MG63 (cell line): ENCODE results near the gene ERC2. TPM values are rescaled to one million over a fixed set of nuclear protein-coding genes. Genes with fewer than 3 reads are reported as not detected.
"Not testable (repeated sequence)": the region's sequence is repeated elsewhere in the genome, so short reads cannot be mapped to it uniquely, and the experiment has no call there.

Experiments used
- DNase-seq: peaks from one replicate; pipeline ENCODE4 v3.0.0-alpha.2; 2020
- H3K27me3 ChIP-seq: fragments of 250-450 bp; sonication (Bioruptor Pico); 2 replicates; pipeline ENCODE4 v1.5.1; 2020; ENCODE audit warnings: mild to moderate bottlenecking, moderate library complexity
- H3K36me3 ChIP-seq: fragments of 250-450 bp; sonication (Bioruptor Pico); 2 replicates; pipeline ENCODE4 v1.5.1; 2020; ENCODE audit warnings: mild to moderate bottlenecking, moderate library complexity
- H3K4me3 ChIP-seq: fragments of 250-450 bp; sonication (Bioruptor Pico); 2 replicates; pipeline ENCODE4 v1.5.1; 2020; ENCODE audit warnings: mild to moderate bottlenecking, moderate library complexity
- H3K9me3 ChIP-seq: fragments of 250-450 bp; sonication (Bioruptor Pico); 2 replicates; pipeline ENCODE4 v1.5.1; 2020; ENCODE audit warnings: mild to moderate bottlenecking, moderate library complexity
- total RNA-seq: library from RNA; depleted of rRNA; stranded (reverse); fragments of >200 nt; shearing (Covaris generic); gene quantifications from 2 replicates; pipeline ENCODE4 v1.2.3, GENCODE V29; 2014; ENCODE audit warnings: low replicate concordance

The ERC2 gene
- total RNA-seq, 1 experiment from 2014 or later, result not detected

DNA sequence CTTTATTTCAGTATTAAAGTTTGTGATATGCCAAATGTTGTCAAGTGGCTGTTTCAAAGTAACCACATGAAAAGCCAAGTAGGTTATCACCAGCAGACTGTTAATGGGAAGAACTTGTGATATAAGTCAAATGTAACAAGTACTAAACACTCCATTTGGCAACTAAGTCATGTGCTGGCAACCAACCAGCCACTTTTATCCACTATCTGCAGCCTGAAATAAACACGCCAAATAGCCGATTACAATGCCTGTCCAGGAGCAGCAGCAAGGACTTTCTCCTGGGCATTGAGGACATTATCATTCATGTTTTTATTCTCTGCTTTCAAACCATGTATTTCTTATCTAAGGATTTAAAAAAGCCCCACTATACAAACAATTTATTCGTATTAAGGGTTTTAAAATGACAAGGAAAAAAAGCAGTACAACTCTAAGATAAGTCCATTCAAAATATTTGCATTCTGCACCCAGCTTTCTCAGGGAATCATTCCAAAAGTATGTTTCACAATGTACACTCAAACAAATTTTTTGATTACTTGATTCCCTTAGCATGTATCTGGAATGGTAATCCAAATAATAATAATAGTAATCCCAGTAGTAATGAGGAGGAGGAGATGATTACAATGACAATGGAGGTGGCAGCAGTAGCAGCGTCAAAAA is 448.6 kb downstream of the ERC2 start:
- Histone ChIP-seq H3K27me3 (no peaks in the 10 kb centered on the region), H3K4me3 (no peak overlapping the region), H3K36me3 (no peaks in the 10 kb centered on the region), H3K9me3 (no peaks in the 10 kb centered on the region)
- DNase-seq, result no peak

DNA sequence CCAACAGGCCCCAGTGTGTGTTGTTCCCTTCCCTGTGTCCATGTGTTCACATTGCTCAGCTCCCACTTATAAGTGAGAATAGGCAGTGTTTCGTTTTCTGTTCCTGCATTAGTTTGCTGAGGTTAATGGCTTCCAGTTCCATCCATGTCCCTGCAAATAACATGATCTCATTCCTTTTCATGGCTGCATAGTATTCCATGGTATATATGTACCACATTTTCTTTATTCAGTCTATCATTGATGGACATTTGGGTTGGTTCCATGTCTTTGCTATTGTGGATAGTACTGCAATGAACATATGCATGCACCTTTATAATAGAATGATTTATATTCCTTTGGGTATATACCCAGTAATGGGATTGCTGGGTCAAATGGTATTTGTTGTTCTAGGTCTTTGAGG is 452.9 kb downstream of the ERC2 start:
- H3K27me3 ChIP-seq, H3K9me3 ChIP-seq, H3K4me3 ChIP-seq, H3K36me3 ChIP-seq, DNase-seq: not testable (repeated sequence)

DNA sequence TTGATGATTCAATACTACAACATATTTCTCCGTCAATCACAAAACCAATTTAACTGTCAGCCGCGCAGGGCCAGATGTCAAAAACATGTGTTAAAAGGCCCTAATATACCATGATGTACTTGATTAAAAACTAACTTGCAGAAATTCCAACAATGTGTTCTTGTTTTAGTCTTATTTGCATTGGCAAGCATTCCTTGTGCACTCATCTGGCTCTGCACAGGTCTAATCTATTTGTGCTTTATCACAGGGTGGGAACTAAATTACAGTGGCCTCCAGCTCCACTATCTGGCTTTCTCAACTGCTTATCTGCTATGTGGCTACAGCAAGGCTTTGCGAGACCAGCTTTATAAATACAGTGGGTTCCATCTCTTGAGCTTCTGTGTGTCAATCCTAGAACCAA is 455.5 kb downstream of the ERC2 start:
- no peak for DNase-seq

DNA sequence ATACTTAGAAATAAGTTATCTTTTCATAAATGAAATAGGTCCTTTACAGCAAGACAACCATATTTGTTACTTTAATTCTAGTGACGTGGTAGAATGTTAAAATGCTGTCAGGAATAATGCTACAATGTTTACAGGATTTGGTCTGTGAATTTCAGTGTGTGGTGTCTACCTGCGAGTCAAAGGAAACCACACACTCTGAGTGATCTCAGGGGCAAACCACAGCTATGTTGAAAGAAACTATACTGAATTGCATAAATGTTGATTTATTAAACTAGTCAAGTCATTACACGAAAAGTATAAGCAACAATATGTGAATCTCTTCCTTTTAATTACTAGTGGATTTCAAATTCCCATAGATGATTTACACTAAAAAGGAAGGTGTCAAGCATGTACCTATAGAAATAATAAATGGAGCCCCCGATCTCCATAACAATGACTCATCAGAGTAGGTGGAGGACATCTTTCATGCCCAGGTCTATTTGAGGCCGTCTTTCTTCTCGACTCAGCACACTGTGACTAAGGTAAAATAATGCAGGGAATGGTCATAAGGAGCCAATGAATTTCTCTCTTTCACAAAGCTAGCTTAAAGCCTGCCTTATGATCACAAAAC is 463.0 kb downstream of the ERC2 start:
- H3K9me3 ChIP-seq, result no peaks in the 10 kb centered on the region
- no peak overlapping the region for H3K4me3 ChIP-seq
- H3K27me3 ChIP-seq, result no peaks in the 10 kb centered on the region
- H3K36me3 ChIP-seq, result no peaks in the 10 kb centered on the region
- DNase-seq, result no peak

More for the DNA sequence above, 455.5 kb downstream of the ERC2 start:
- Histone ChIP-seq H3K27me3 (no peaks in the 10 kb centered on the region), H3K4me3 (no peak overlapping the region), H3K9me3 (no peaks in the 10 kb centered on the region), H3K36me3 (no peaks in the 10 kb centered on the region)

DNA sequence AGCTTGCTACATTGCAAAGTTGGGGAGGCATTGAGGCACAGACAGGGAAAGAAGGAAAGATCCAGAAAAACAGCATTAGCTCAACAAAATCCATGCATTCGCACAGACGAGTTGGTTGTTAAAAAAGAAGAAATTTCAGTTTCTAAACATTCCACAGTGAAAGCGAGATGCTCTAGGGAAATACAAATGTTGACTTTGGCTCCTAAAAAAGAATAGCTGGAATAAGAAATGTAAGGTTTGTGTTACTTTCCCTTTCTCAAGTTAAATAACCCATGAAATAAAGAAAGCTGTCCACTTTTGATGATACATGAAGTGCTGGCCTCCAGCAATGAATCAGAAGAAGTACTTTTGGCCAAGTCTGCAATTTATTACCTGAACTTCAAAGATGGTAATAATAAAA is 465.1 kb downstream of the ERC2 start:
- H3K9me3 ChIP-seq, result no peaks in the 10 kb centered on the region
- DNase-seq, result no peak
- no peaks in the 10 kb centered on the region for H3K27me3 ChIP-seq
- no peak overlapping the region for H3K4me3 ChIP-seq
- no peaks in the 10 kb centered on the region for H3K36me3 ChIP-seq

DNA sequence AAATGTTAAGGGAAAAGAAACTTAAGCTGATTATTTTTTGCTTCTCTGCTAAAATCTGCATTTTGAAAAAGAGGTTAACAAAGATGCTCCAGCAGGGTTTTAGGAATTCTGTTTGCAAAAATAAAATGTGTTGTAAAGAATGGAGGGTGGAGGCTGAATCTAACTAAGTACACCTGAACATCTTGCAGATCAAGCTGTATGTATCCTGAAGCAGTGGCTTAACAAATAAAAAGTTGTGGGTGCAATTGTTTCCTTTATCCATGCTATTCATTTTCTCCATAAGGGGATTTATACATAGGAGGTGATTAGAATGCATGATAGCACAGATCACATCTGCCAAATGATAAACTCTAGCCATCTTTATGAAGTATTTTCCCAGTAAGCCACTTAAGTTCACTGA is 466.3 kb downstream of the ERC2 start:
- H3K4me3 ChIP-seq, result no peak overlapping the region
- no peaks in the 10 kb centered on the region for H3K27me3 ChIP-seq
- no peaks in the 10 kb centered on the region for H3K9me3 ChIP-seq
- no peaks in the 10 kb centered on the region for H3K36me3 ChIP-seq
- DNase-seq, result no peak

DNA sequence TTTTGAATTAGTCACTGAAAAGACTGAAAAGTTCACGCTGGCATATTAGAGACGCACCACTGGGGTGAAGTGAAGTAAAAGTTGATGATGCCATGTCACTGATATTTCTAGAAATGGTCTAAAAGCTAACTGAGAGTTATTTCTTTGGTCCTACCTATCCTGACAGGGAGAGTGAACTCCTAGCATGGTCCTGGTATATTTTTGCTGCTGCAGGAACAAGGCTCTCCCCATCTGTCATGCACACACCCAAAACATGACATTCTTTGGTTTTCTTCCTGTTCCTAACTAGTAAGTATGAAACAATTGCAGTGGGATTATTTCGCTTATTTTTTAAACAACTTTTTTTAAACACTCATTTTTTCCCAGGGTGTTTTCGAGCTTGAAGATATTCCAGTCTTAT is 466.7 kb downstream of the ERC2 start:
- no peak for DNase-seq
- no peaks in the 10 kb centered on the region for H3K9me3 ChIP-seq
- H3K36me3 ChIP-seq, result no peaks in the 10 kb centered on the region
- no peaks in the 10 kb centered on the region for H3K27me3 ChIP-seq
- H3K4me3 ChIP-seq, result no peak overlapping the region

DNA sequence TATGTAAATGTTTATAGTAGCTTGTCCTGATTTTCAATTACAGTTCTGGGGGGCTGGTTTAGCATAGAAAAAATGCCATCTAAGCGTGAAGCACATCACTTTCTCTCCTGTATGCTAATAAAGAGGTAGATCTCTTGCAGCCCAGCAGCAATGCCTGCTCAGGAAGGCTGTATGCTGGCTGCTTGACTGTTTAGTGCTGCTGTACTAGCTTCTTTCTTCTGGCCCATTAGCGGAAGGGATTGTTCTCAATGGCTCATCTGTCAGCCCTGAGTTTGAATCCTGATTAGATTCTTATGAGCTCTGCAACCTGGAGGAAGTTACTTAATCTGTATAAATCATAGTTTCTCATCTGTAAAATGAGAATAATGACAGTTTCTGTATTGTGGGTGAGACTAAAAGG is 478.9 kb downstream of the ERC2 start:
- H3K36me3 ChIP-seq, result no peaks in the 10 kb centered on the region
- no peak overlapping the region for H3K4me3 ChIP-seq
- DNase-seq, result no peak
- H3K27me3 ChIP-seq, result no peaks in the 10 kb centered on the region
- H3K9me3 ChIP-seq, result no peaks in the 10 kb centered on the region

DNA sequence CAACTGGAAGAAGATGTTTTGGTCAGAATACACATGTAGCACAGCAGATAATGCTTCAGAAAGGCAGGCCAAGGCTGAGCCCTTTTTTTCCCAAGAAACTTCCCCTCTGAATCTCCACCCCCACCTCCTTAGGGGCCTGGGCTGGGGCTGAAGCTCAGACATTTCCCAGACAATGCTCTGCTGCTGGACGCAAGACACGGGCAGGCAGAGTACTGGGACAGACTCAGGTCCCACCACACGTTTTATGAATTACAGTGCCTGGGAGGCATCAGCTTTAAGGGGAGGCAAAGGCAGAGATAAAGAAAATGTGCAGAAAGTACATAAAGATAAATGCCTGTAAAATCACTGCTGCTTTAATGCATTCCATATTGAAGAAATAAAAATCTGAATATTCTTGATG is 479.4 kb downstream of the ERC2 start:
- Histone ChIP-seq H3K27me3 (no peaks in the 10 kb centered on the region), H3K4me3 (no peak overlapping the region), H3K36me3 (no peaks in the 10 kb centered on the region), H3K9me3 (no peaks in the 10 kb centered on the region)
- DNase-seq, result no peak

DNA sequence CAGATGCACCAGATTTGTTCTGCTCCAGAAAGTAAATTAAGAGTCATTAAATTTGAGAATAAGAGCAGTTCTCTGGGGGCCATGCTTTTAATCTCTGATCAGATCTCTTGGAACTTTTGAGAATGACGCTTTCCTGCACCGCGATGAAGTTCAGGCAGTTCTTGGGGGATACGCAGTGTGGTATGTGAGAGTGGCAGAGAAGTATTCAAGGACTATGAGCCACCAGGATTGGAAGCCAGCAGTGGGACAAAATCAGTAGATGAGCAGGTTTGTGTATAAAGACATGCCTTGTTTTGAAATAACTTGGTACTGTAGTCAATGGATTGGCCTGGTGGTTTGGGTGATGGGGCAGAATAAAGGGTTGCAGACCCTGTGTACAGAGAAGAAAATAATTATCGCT is 483.6 kb downstream of the ERC2 start:
- no peak for DNase-seq
- Histone ChIP-seq H3K36me3 (no peaks in the 10 kb centered on the region), H3K9me3 (no peaks in the 10 kb centered on the region), H3K4me3 (no peak overlapping the region), H3K27me3 (no peaks in the 10 kb centered on the region)

DNA sequence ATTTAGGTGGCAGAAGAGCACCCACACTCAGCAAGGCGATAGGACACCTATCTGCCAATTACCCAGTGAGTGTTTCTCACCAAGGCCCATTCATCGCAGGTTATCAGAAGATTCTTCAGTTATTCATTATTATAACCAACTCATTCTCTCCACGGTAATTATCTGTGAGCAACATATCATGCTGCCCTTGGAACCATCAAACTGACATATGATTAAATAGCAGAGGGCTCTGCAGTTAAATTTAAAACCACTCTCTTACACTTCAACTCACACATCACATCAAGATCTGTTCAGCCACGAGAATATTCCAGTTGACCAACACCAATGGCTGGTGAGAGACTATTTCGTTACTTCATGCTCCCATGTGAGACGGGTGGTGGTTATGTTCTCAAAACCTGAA is 489.3 kb downstream of the ERC2 start:
- Histone ChIP-seq H3K36me3 (no peaks in the 10 kb centered on the region), H3K9me3 (no peaks in the 10 kb centered on the region), H3K4me3 (no peak overlapping the region), H3K27me3 (no peaks in the 10 kb centered on the region)
- no peak for DNase-seq

DNA sequence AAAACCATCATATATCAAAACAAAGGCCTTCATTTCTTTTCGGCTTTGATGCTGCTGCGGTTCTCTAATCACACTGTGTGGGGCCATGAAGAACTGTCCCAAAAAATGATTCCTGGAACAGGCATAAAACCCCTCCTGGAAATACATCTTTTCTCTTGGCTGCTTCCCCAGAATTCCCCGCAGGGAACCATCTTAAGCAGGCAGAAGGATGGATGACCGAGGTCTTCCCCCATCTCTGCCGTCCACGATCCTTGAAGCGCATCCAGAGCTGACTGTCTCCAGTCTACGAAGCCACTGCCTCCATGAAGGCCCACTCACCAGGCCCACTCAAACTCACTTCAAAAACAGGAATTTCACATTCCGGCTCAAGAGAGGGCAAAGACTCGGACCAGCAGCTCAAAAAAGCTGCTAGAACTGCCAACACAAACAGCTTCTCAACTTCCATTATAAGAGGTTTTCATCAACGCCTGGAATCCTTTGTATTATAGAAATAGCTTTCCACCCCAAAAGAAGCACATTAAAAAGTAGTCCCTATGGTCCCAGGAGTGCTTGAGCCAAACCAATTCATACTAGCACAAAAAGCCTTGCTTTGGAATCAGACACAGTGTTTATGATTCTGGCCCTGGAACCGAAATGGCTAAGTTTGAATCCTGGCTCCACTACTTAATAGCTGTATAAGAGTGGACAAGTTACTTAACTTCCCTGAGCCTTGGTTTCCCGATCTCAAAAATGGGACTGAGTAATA is 493.7 kb downstream of the ERC2 start:
- Histone ChIP-seq H3K4me3 (no peak overlapping the region), H3K36me3 (no peaks in the 10 kb centered on the region), H3K27me3 (no peaks in the 10 kb centered on the region), H3K9me3 (no peaks in the 10 kb centered on the region)
- DNase-seq, result no peak

DNA sequence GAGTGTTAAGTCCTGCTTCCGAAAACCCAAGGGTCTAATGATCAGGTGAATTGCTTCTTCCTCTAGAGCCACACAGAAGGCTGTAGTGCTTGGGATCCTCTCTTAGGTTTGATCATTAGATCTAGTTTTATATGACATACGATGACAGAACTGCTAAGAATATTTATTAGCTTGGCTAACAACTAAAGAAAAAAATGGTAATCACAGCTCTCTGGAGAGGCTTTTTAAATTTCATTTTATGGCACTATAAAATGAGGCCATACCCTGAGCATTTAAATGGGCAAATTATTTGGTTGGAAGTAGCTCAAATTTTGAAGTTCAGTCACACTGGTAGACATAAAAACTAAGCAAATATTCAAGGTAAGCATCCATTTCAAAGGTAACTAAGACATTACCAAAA is 498.6 kb downstream of the ERC2 start:
- Histone ChIP-seq H3K27me3 (no peaks in the 10 kb centered on the region), H3K36me3 (no peaks in the 10 kb centered on the region), H3K9me3 (no peaks in the 10 kb centered on the region), H3K4me3 (no peak overlapping the region)
- no peak for DNase-seq

DNA sequence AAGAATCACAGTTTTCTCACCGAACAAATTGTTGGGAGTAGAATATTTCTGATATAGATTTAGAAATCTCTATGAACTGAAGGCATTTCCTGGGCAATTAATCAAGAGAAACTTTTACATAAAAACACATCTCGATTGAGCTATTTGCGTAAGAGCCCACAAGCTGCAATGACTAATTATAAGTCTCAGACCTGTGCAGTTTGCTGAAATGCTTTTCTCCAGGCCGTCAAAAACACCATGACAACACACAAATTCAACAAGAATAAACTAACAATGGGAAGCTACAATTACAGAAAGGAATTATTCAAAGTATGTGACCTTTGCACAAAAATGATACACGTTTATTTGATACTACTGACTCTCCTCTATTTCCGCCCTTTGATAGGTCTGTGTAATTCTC is 499.9 kb downstream of the ERC2 start:
- Histone ChIP-seq H3K4me3 (no peak overlapping the region), H3K9me3 (no peaks in the 10 kb centered on the region), H3K27me3 (no peaks in the 10 kb centered on the region), H3K36me3 (no peaks in the 10 kb centered on the region)
- no peak for DNase-seq

DNA sequence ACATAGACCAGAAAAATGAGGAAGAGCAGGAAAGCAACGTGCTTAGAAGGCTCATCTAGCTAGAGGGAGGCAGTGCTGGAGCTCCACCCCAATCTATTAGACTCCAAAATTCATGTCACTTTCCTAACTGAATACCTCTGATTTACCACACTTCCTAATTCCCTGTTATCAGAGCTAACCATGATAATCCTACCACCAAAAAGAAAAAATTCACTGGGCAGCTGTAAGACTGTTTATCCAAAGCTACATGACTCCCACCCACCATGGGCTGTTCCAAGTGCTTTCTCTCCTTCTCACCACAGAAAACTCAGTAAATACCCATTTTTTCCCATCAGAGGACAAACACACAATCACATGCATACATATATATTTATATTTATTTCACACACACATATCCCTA is 501.7 kb downstream of the ERC2 start:
- no peaks in the 10 kb centered on the region for H3K27me3 ChIP-seq
- no peaks in the 10 kb centered on the region for H3K9me3 ChIP-seq
- H3K4me3 ChIP-seq, result no peak overlapping the region
- no peaks in the 10 kb centered on the region for H3K36me3 ChIP-seq
- no peak for DNase-seq

DNA sequence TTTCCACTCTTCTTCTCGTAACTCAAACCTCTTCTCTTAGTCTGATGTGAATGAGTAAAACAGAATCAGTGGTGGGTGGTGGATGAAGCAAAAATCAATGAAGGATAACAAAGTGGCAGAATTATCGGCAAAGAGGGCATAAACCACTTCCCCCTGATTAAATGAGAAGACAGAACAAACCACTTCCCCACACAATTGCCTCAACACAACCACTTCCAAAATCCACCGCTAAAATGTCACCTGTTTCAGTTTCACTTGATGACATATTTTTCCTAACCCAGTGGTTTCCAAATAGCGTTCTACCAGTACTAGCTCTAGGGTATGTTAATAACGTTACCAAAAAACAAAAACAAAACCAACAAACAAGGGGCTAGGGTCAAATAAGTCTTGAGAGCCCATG is 502.5 kb downstream of the ERC2 start:
- H3K4me3 ChIP-seq, result no peak overlapping the region
- no peaks in the 10 kb centered on the region for H3K9me3 ChIP-seq
- H3K36me3 ChIP-seq, result no peaks in the 10 kb centered on the region

DNA sequence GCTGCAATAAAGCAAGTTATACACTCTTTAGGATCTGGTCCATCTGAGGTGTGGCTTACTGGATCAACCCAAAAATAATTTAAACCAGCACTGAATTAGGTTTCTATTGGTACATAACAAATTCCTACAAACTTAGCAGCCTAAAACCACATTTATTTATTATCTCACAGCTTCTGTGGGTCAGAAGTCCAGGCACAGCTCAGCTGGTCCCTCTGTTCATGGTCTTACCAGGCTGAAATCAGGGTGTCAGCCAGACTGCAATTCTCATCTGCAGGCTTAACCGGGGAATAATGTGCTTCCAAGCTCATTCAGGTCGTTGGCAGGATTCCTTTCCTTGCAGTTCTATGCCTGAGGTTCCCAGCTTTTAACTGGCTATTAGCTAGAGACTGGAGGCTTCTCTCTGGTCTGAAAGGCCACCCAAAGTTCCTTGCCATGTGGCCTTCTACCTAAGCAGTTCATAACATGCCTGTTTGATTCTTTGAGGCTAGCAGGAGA is 503.7 kb downstream of the ERC2 start:
- no peak for DNase-seq
- no peaks in the 10 kb centered on the region for H3K9me3 ChIP-seq
- H3K27me3 ChIP-seq, result no peaks in the 10 kb centered on the region
- H3K4me3 ChIP-seq, result no peak overlapping the region
- no peaks in the 10 kb centered on the region for H3K36me3 ChIP-seq

More for the DNA sequence above, 502.5 kb downstream of the ERC2 start:
- DNase-seq, result no peak
- no peaks in the 10 kb centered on the region for H3K27me3 ChIP-seq

DNA sequence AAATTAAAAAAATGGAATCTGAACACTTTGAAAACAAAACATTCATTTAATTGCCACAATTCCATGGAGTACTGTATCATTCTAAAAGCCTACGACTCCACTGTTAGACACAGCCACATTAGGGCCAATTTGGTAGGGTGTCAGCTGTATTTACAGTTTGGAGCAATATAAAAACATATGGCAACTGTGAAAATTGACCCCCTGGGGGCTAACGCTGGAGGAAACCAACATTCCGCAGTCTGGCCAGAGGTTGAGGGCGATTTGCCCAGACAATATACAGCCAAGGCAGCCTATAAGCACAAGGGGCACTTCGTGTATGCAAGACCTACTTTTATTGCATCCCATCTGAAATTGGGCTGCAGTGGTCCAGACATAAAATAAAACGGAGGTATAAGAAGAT is 504.7 kb downstream of the ERC2 start:
- peak; percentile 9 for DNase-seq
- H3K9me3 ChIP-seq, result no peaks in the 10 kb centered on the region
- no peaks in the 10 kb centered on the region for H3K36me3 ChIP-seq
- H3K27me3 ChIP-seq, result no peaks in the 10 kb centered on the region
- H3K4me3 ChIP-seq, result no peak overlapping the region
